HepG2 (cell line): ENCODE results near the gene HMGCR. TPM values are rescaled to one million over a fixed set of nuclear protein-coding genes. Genes with fewer than 3 reads are reported as not detected.

Experiments used
- AKAP8 ChIP-seq: sonication (generic); formaldehyde crosslinking; IDR thresholded peaks from 2 replicates; pipeline ENCODE4 v1.5.1; 2020; ENCODE audit warnings: mild to moderate bottlenecking, missing genetic modification reagents
- AKNA ChIP-seq: sonication (generic); formaldehyde crosslinking; IDR thresholded peaks from 2 replicates; pipeline ENCODE4 v1.4.0; 2020; ENCODE audit warnings: missing genetic modification reagents, borderline replicate concordance
- CC2D1A ChIP-seq: sonication (generic); formaldehyde crosslinking; IDR thresholded peaks from 2 replicates; pipeline ENCODE4 v1.8.1; 2023; ENCODE audit warnings: mild to moderate bottlenecking, missing genetic modification reagents
- ISX ChIP-seq: sonication (generic); formaldehyde crosslinking; conservative IDR thresholded peaks from 2 replicates; pipeline ENCODE4 v1.5.0; 2020; ENCODE audit warnings: missing genetic modification reagents
- MED13 ChIP-seq: sonication (generic); formaldehyde crosslinking; IDR thresholded peaks from 2 replicates; pipeline ENCODE4 v1.5.0; 2020; ENCODE audit warnings: missing genetic modification reagents
- MTF2 ChIP-seq: sonication (generic); formaldehyde crosslinking; IDR thresholded peaks from 2 replicates; pipeline ENCODE4 v1.5.0; 2020; ENCODE audit warnings: missing genetic modification reagents, borderline replicate concordance
- NFRKB ChIP-seq: fragments of 450-650 bp; IDR thresholded peaks from 2 replicates; pipeline ENCODE4 v1.6.1; 2017
- PHF21A ChIP-seq: sonication (generic); formaldehyde crosslinking; IDR thresholded peaks from 2 replicates; pipeline ENCODE4 v1.5.0; 2020; ENCODE audit warnings: mild to moderate bottlenecking, missing genetic modification reagents
- TBX3 ChIP-seq: fragments of 450-650 bp; IDR thresholded peaks from 2 replicates; pipeline ENCODE4 v1.6.1; 2017; ENCODE audit warnings: antibody characterized with exemption, mild to moderate bottlenecking, inconsistent platforms, borderline replicate concordance
- THAP9 ChIP-seq: sonication (generic); formaldehyde crosslinking; IDR thresholded peaks from 2 replicates; pipeline ENCODE4; 2020; ENCODE audit warnings: missing genetic modification reagents, mild to moderate bottlenecking, borderline replicate concordance
- ZBTB43 ChIP-seq: sonication (generic); formaldehyde crosslinking; conservative IDR thresholded peaks from 2 replicates; pipeline ENCODE4 v1.4.0; 2020; ENCODE audit warnings: missing genetic modification reagents
- ZNF225 ChIP-seq: sonication (generic); formaldehyde crosslinking; IDR thresholded peaks from 2 replicates; pipeline ENCODE4 v1.4.0; 2020; ENCODE audit warnings: mild to moderate bottlenecking, missing genetic modification reagents
- ZNF280B ChIP-seq: sonication (generic); formaldehyde crosslinking; IDR thresholded peaks from 2 replicates; pipeline ENCODE4 v1.5.0; 2020; ENCODE audit warnings: missing genetic modification reagents, mild to moderate bottlenecking, borderline replicate concordance
- ZNF556 ChIP-seq: sonication (generic); formaldehyde crosslinking; IDR thresholded peaks from 2 replicates; pipeline ENCODE4 v1.4.0; 2020; ENCODE audit warnings: mild to moderate bottlenecking, missing genetic modification reagents, borderline replicate concordance
- ZNF713 ChIP-seq: sonication (generic); formaldehyde crosslinking; IDR thresholded peaks from 2 replicates; pipeline ENCODE4 v1.4.0; 2020; ENCODE audit warnings: mild to moderate bottlenecking, missing genetic modification reagents
- ZNF720 ChIP-seq: sonication (generic); formaldehyde crosslinking; IDR thresholded peaks from 2 replicates; pipeline ENCODE4 v1.4.0; 2020; ENCODE audit warnings: missing genetic modification reagents
- ZNF776 ChIP-seq: sonication (generic); formaldehyde crosslinking; IDR thresholded peaks from 2 replicates; pipeline ENCODE4 v1.4.0; 2020; ENCODE audit warnings: mild to moderate bottlenecking, missing genetic modification reagents
- ZSCAN21 ChIP-seq: sonication (generic); formaldehyde crosslinking; IDR thresholded peaks from 2 replicates; pipeline ENCODE4 v1.8.0; 2022; ENCODE audit warnings: mild to moderate bottlenecking, missing genetic modification reagents, moderate library complexity, borderline replicate concordance
- polyA plus RNA-seq, 8 experiments: library from polyadenylated mRNA; depleted of rRNA in 3 of 8; stranded (reverse) in 7 of 8; unstranded in 1 of 8; fragments of >200 nt; fragmentation: Illumina TruSeq in 4 of 8; extraction: Trizol in 4 of 8; gene quantifications; 2 replicates each; pipeline versions ENCODE4 v1.2.1 to v1.2.3, GENCODE V29; 2011 to 2016; ENCODE audit warnings: low read depth in 4 of 8, missing spikeins in 1 of 8, mixed read lengths in 1 of 8; ENCODE audit not compliant: insufficient read depth in 1 of 8
- total RNA-seq, 5 experiments: library from RNA; depleted of rRNA; stranded (reverse); fragments of >200 nt; fragmentation: Illumina TruSeq; extraction: Trizol; gene quantifications; 2 replicates each; pipeline ENCODE4 v1.2.3, GENCODE V29; 2016; ENCODE audit warnings: low read depth in 1 of 5

The HMGCR gene
- total and polyA plus RNA-seq, 2 of the 13 experiments (the other 11 are each of a cell fraction or from before 2014, with no cell fraction given), result 43.0 to 144 TPM

- no peak for TF ChIP-seq ZNF720
- peak; percentile 100 for TF ChIP-seq PHF21A (CRISPR knock-in tag)
- TF ChIP-seq ZNF225, result no peak
- no peak for TF ChIP-seq ZNF776 (CRISPR knock-in tag)
- TF ChIP-seq THAP9 (CRISPR knock-in tag), result peak; percentile 79; the same call in 1 of the 2 replicates
- TF ChIP-seq CC2D1A (CRISPR knock-in tag), result no peak
- TF ChIP-seq ZNF280B, result peak; percentile 72; the same call in 1 of the 2 replicates
- peak; percentile 87 for TF ChIP-seq ZNF556 (CRISPR knock-in tag)
- TF ChIP-seq AKAP8, result no peak
- TF ChIP-seq NFRKB, result no peak
- TF ChIP-seq TBX3, result peak; percentile 60; the same call in 1 of the 2 replicates
- no peak for TF ChIP-seq AKNA (CRISPR knock-in tag)
- 0 out of 2 replicates have a peak, but pooled peaks have one; percentile 62 for TF ChIP-seq MED13 (CRISPR knock-in tag)
- TF ChIP-seq ZSCAN21 (CRISPR knock-in tag), result peak; percentile 92; the same call in 1 of the 2 replicates
- no peak for TF ChIP-seq ISX (CRISPR knock-in tag)
- TF ChIP-seq MTF2 (CRISPR knock-in tag), result no peak
- no peak for TF ChIP-seq ZNF713 (CRISPR knock-in tag)
- peak; percentile 24; the same call in 1 of the 2 replicates for TF ChIP-seq ZBTB43
These were observed at the start of gene HMGCR (continued) for GRCh38 chr5:75336615-75337336.
